A549 treated with CORT108297 at 1 μM for 4 hours (cell line): ENCODE results near the gene GRK3. TPM values are rescaled to one million over a fixed set of nuclear protein-coding genes. Genes with fewer than 3 reads are reported as not detected.

Experiments
- total RNA-seq: library from RNA; stranded (reverse); fragments of 200-300 nt; extraction: Qiagen RNA extraction; gene quantifications from 5 replicates; pipeline ENCODE4 v1.2.3, GENCODE V29; 2022

The GRK3 gene
- 3.2 to 4.2 TPM (median 3.6 TPM) in 5 replicates for total RNA-seq

GRCh38 chr22:25564320-25564978, at the start of gene GRK3:
GRK3 (plus strand) TSS chr22:25564675; CDS start chr22:25565041, 366 bp downstream.

GRCh38 chr22:25741692-25742626, 177.5 kb downstream of the GRK3 start, which contains the start of gene MYO18B:
MYO18B (plus strand) TSS chr22:25742188; CDS start chr22:25761093, 18,905 bp downstream.

Other genes starting within 250 kb of the GRK3 start
- gene MYO18B, start 177.5 kb downstream of the GRK3 start, total RNA-seq = 0.01 to 0.08 TPM (median 0.03 TPM) in 4 of 5 replicates, not detected in the other